ENCODE results near the gene APC2.
"Not testable (repeated sequence)": the region's sequence is repeated elsewhere in the genome, so short reads cannot be mapped to it uniquely, and the experiment has no call there.

APC2 gene

DNA sequence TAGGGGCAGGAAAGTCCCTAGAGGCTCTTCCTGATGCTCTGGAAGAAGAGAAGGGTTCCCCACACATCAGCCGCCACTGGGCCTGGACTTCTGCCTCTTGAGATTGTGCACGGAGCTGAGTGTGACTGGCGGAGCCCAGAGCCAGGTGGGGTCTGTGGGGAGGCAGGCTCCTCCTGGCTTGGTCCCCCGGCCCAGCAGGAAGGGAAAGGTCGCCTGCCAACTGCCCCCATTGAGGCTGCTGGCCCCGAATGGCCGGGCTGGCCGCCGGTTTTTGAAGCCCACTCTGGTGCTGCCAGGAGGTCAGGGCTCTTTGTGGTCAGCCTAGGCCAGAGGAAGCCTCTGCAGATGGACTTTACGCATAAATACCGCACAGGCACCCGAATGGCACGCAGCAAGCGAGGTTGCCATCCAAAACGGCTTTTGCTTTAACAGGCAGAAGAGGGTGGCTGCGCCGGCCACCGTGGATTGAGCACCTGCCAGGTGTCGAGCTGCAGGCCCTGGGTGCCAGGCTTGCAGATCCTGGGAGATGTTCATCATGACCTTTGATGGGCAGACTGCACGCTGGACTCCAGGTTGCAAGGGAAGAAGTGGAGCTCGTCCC is 37.5 kb upstream of the APC2 start:
- DNase-seq (ENCODE audit: low read depth in 3 of 3, low spot score in 1 of 3): no peak

DNA sequence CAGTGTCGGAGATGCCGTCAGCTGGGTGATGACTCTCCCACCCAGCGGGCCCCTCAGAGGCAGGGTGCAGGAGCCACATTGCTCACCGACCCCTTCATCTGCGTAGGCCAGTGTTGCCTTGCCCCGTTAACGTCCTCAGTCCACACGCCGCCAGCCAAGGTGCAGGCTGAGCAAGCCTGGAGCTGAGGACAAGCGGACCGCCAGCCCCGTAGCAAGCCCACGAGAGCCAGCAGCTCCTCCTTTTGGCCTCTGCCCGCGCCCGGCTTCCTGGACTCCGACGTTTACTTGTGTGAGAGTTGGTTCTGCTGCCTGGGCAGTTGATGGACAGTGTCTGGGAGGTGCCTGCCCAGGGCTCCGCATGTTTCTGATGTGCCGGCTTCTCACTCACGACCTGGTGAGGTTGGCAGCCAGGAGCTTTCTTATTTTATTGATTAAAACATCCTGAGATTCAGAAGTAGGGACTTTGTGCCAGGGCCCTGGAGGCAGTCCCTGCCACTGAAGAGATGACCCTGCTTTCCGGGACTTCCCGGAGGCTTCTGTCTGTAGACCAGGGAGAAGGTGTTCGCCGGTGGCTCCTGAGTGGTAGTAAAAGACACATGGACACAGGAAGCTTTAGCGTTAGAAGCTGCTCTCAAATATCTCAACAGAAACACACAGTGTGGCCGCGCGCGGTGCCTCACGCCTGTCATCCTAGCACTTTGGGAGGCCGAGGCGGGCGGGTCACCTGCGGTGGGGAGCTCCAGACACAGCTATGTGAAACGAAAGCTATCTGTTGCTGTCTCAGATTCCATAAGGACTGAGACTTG is 36.7 kb upstream of the APC2 start:
- no peak for DNase-seq (ENCODE audit: low read depth in 3 of 3, low spot score in 1 of 3)

DNA sequence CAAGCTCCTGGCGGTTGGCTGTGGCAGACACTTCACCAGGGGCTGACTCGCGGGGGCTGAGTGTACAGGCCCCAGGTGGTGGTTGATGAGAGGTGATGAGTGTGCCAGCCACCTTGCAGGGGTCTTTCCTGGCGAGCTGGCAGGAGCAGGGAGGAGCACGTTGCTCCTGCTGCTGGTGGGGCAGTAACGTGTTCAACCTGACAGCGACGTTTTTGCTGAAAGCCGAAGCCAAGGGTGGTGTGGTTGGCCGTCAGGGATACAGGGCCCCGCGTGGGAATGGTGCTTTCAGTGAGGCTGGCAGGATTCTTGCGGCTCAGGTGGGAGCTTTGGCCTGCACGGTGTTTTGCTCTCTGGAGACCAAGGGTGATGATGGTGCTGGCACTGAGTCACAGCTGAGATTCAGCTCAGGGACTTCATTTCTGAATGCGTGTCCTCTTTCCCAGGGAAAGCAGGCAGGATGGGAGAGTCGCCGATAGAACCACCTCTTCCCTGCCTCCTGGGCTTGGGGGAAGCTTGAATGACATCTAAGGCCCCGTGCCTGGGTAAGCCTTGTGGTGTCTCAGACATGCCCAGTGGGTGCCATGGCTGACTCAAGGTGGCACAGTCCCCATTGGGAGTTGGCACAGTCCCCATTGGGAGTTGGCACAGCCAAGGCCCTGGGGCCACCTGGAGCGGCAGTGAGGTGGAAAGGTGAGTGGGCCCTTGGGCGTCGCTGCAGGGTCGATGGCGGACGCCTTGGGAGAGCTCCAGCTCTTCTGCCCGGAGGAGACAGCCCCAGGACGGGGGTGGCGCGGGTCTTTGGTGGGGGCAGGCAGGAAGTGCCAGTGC is 33.7 kb upstream of the APC2 start:
- no peak for DNase-seq (ENCODE audit: low read depth in 3 of 3, low spot score in 1 of 3)

DNA sequence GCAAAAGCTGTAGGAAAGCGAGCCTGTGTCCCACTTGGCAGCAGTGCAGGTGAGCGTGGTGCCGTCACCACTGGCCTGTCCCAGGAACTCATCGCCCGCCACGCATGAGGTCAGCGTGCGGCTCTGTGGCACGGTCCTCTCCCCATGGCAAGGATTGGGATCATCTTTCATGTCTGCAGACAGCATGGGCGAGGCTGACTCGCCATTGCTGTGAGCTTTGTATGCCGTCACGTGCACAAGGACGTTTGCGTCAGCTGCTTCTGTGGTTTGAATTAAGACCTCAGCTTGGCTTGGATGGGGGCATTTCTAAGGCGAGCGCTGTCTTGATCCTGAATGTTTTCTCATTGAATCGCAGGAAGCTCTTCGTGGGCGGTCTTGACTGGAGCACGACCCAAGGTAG is 32.8 kb upstream of the APC2 start:
- no peak for DNase-seq (ENCODE audit: low read depth in 3 of 3, low spot score in 1 of 3)

DNA sequence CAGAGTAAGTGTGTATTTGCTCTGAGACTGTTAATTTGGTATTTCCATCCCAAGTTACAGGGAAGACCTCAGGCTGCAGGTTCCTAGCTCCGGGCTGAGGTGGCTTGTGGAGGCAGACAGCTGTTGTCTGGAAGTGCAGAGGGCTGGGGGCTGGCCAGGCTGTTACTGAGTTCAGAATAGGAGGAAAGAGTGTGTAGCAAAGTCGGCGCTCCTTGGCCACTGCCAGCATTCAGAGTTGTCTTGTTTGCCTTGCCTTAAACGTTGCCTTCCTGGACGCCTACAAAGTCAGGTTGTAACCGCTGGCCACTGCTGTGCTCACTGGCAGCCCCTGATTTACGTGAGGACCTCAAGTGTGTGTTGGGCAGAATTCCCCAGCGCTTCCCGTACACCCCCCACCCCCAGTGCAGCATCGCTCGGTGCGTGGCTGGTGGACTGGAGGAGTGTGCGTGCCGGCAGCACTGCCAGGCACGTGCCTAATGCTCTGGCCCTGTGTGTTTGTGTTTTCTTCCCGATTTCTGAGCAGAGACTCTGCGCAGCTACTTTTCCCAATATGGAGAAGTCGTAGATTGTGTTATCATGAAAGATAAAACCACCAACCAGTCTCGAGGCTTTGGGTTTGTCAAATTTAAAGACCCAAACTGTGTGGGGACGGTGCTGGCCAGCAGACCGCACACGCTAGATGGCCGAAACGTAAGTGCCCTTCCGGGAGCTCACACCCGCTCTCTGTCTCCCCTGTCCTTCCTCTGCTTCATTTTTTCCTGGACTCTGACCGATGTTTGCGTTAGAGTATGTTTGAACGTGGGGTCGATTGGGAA is 32.0 kb upstream of the APC2 start:
- DNase-seq (ENCODE audit: low read depth in 3 of 3, low spot score in 1 of 3): no peak

DNA sequence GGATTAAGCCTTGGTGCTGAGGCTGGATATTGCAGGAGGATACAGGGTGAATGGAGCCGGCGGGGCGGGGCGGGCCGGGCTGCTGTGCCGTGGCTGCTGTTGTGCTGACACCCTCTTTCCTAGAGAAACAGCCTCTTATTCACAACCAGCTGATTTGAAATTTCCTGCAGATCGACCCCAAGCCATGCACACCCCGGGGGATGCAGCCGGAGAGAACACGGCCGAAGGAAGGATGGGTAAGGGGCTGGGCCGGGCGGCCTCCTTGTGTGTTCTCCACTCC is 31.5 kb upstream of the APC2 start:
- no peak for DNase-seq (ENCODE audit: low read depth in 3 of 3, low spot score in 1 of 3)

DNA sequence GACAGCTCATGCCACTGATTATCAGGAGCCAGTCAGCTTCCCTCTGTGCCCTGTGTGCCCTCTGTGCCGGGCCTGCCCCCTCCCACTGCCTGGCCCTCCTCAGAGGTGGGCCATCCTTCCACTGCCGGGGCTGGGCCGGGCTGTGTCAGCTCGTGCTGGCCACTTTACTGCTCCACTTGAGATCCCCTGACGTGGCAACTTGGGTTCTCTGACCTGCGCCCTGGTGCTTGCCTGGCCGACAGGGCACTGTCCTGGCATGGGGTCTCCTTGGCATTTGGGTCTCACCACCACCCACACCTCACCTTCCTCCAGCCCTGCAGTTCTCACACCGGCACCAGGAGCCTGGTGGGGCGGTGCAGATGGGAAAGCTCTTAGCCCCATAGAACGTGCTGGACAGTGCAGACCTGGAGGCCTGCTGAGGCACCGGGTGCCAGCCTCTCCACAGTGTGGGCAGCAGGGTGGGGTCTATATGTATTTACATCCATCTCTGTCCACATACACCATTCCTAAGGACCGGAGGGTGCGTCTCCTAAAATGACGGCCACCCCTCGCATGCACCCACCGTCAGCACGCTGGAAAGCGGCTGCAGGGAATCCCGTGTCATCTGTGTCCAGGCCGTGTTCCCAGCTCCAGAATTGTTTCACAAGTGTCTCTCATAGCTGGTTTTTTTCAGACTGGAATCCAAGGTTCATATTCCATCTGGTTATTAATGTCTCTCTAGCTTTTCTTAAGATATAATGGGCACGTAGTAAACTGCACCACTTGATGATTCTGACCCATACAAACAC is 30.8 kb upstream of the APC2 start:
- DNase-seq (ENCODE audit: low read depth in 3 of 3, low spot score in 1 of 3): no peak

DNA sequence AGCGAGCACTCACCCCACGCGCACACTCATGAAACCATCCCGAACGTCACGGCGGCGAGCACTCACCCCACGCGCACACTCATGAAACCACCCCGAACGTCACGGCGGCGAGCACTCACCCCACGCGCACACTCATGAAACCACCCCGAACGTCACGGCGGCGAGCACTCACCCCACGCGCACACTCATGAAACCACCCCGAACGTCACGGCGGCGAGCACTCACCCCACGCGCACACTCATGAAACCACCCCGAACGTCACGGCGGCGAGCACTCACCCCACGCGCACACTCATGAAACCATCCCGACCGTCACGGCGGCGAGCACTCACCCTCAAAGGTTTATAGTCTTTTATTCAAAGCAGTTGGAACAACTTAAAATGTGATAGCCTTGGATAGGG is 29.8 kb upstream of the APC2 start:
- DNase-seq (ENCODE audit: low read depth in 3 of 3, low spot score in 1 of 3): not testable (repeated sequence)

DNA sequence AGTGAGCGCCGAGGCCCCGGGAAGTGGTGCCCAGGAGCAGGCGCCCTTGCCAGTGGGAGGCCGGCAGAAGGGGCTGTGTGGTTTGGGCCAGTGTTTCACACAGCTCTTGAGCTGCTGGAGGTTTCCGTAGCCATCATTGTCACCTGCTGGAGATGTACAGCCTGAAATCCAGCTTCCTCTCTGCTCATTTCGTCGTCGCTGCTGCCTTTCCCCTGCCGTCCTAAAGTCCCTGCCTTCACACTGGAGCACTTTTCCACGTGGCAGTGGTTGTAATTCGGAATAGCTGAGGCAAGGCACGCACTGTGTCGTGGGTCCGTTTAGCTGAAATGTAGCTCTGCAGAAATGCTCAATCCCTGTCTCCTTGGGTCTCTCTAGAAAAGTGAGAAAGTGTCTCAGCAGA is 29.3 kb upstream of the APC2 start:
- DNase-seq (ENCODE audit: low read depth in 3 of 3, low spot score in 1 of 3): no peak

DNA sequence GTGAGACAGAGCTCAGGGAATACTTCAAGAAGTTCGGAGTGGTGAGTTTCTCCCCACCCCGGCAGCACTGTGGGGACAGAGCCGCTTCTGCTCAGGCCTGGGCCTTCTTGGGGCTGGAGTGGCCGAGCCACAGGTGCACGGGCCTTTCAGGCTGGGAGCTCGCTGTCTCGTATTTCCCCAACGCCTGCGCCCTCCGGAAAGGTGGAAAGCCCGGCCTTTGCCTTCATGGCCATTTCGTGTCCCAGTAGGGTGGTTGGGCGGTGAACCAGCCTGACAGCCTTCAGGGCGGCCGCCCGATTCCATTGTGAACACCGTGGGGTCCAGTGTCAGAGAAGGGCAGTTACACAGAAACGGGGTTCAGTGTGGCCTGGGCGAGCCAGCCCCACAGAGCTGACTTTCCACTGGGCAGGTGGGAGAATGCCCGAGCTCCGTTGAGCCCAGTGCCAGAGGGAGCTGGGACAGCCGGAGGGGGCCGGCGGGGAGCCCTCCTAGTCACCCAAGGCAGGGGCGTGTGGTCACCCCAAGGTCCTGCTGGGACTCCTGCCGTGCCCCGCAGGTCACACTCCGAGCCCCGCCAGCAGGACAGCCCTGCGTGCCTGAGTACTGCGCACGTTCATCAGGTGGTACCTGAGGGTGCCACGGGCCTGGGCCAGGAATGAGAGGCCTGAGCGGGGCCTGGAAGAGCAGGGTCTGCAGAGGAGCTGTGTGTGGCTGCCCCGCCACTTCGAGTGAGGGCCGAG is 28.5 kb upstream of the APC2 start:
- DNase-seq (ENCODE audit: low read depth in 3 of 3, low spot score in 1 of 3): no peak

DNA sequence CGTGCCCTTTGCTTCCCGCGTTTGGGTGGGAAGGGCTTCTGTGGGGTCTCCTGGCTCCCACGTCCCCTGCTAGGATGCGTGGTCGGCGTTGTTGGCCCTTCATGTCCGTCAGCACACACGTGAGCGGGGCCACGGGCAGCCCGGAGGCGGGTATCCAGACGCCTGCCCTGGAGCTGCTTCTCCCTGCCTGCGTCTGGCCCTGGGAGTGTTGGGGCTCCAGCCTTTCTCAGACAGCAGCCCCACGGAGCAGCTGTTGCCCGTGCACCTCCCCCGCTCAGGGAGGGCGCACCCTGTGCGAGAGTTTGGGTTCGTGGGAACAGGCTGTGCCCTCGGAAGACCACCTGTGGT is 28.0 kb upstream of the APC2 start:
- DNase-seq (ENCODE audit: low read depth in 3 of 3, low spot score in 1 of 3): no peak

DNA sequence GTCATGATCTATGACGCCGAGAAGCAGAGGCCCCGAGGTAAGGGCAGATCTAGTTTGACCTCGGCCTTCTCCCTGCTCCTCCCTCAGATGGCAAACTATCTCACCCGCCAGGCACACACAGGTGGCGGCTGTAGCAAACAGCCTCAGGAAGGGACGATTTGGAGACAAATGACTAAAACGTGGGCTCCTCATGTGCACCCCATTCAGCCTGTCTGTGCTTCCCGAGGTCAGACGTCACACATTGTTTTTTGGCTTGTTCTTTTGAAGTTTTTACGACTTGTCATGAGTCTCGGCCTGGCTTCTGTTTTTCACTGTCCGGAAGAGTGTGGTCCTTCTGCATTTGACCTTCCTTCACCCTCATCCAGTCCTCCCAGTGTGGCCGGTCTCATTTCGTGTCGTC is 27.6 kb upstream of the APC2 start:
- DNase-seq (ENCODE audit: low read depth in 3 of 3, low spot score in 1 of 3): no peak

DNA sequence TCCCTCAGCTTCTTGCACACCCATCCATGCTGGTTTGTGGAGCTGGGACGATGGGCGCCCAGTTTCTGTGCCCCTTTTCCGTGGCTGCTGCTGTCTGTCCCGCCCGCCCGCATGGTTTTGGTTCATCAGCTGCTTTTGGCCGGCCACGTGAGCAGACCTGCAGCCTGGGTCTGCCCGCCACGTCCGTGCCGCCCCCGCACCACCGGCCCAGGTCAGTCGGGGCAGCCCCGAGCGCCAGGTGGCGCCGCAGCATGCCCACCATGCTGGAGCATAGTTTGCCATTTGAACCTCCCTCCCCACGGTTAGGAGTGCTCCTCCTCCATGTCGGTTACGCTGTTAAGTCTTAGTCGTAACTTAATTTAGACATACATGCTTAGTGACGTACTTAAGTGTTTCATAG is 27.0 kb upstream of the APC2 start:
- no peak for DNase-seq (ENCODE audit: low read depth in 3 of 3, low spot score in 1 of 3)

DNA sequence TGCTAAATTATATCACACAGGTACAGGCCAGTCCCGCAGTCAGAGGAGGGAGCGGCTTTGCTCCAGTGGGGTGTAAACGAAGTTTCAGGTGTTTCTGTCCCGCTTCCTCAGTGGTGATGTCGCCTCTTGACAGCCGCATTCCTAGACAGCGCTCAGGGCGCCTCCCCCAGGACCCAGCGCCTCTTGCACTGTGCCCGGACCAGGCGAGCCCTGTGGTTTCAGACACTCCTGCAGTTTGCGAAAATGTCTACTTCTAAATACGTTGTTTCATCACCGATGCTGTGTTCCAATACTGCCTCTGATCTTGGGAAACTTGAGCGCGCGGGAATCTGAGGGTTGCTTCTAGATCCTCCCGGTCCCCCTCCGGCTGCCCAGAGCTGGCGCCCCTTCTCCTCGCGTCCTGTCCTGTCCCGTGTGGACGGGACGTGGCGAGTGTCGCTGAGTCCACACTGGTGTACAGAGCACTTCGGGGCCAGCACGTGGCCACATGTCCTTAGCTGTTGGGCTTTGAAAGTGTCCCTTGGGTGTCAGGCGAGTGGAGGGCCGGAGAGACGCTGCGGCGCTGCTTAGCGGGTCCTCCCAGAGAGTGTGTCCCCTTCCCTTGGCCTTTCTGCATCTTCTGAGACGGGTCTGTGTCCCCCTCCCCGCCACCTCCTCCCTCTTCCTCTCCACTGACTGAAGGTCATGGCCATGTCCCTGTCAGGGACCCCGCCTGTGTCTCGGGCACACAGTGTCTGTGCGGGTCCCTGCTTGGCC is 26.3 kb upstream of the APC2 start:
- DNase-seq (ENCODE audit: low read depth in 3 of 3, low spot score in 1 of 3): no peak

DNA sequence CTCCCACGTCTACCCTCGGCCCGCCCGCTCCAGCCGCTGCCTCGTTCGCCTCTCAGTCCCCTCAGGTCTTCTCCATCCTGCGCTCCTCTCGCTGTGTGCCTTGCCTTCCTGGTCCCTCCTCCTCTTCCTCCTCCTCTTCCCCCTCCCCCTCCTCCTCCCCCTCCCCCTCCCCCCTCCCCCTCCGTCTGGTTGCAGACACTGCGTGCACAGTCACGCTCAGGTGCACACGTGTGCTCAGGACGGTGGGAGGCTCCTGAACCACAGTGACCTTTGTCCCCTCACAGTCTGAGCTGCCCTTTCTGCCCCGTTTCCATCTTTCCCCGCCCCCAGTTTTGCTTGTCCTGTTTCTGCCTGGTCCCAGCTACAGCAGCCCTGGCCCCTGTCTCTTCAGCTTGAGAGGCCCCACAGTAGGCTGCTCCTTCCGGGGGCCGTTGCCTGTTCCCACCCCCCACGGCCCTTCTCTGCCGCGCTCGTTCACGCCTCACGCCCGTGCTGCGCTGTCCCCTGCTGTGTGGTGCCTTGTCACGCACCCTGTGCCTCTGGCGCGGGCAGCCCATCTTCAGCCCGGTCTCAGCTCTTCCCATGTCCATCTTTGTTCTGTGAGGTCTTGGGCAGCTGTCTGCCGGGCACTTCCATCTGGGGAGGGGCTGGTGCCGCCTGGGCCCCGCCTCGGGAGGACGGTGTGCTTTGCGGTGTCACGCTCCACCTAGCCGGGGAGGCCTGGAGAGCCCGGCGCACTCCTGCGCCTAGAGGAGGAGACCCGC is 25.5 kb upstream of the APC2 start:
- DNase-seq (ENCODE audit: low read depth in 3 of 3, low spot score in 1 of 3): no peak

DNA sequence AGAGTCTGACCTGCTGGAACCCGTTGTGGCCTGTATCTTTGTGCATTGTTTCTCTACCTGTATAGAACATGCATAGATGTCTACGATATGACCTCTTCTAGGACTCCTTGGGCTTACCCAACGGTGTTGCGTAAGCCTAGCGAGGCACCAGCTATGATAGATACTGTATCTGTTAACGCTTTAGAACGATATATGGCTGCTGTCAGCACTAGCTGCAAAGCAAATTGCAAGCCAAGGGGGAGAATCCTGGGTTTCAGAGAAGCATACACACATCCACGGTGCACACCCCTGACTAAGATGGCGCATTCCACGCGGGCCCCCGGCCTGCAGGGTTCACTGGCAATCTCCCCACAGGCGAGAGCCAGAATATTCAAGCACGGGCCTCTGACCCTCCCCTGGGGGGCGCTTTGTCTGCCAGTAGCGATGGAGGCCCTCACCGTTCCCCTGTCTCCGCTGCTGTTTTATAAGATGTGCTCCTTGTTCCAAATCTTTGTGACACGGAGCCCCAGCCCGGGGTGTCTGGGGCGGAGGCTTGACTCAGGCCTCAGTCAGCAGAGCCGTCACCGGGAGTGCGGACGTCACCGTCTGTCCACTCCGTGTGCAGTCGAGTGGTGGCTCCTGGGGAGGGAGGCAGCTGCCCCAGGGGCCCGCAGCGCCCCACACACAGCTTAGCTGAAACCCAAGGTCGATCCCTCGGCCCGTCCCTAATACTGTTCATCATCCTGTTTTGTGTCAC is 24.7 kb upstream of the APC2 start:
- no peak for DNase-seq (ENCODE audit: low read depth in 3 of 3, low spot score in 1 of 3)

DNA sequence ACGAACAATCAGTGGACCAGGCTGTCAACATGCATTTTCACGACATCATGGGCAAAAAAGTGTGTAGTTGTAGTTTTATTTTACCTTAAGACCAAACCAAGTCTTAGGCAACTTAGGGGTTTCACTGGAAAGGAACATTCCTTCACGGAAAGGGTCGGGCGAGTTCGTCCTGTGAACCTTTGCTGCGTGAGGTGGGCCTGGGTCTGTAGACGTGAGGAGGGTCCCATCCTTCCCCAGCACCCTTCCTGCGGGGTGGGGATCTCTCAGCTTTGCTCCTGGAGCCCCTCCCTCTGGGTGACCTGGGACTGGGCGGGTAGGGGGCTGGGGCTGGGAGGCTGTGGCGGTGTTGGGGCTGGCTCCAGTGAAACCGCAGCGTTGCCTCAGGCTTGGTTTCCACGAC is 24.0 kb upstream of the APC2 start:
- no peak for DNase-seq (ENCODE audit: low read depth in 3 of 3, low spot score in 1 of 3)

DNA sequence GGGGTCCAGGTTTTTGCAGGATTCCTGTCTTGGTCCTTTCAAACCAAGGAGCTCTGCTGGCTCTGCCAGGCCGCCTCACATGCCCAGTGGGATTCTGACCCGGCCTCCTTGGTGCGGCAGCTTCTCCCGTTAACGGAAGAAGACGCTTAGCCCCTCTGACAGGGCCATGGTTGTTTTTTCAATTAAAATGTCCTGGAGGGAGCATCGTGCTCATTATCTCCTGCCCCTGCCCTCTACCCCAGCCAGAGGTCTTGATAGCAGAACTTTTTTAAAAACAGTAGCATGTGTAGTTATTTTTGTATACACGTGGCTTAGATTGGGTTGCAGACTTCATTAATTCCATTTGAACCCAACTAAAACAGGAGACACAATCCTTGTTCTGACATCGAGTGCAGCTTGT is 23.2 kb upstream of the APC2 start:
- DNase-seq (ENCODE audit: low read depth in 3 of 3, low spot score in 1 of 3): no peak

All from stimulated activated CD4-positive, alpha-beta T cell treated with anti-CD3 and anti-CD28 coated beads, TNF-alpha, amount 100 ng/mL, for 1 hour (primary cell).